Caco-2 (cell line): Measurements from ENCODE around the gene ASTN2. TPM values are rescaled to one million over a fixed set of nuclear protein-coding genes. Genes with fewer than 3 reads are reported as not detected.

Source experiments
- BruUV-seq: library from RNA; stranded (reverse); fragments of 400-500 nt; replicated peaks from 2 replicates; lab custom pipeline; 2021; lab: Mats Ljungman, UMichigan
- CTCF ChIA-PET: fragments of 300-600 bp; sonication (Branson Sonifier 250); formaldehyde crosslinking; loops from one replicate; lab custom pipeline; 2022; ENCODE audit warnings: antibody characterized with exemption; lab: Charles Lee
- POLR2A ChIA-PET: fragments of 300-600 bp; sonication (Branson Sonifier 250); formaldehyde crosslinking; loops from one replicate; lab custom pipeline; 2022; ENCODE audit warnings: antibody characterized with exemption; lab: Charles Lee
- DNase-seq, 2 experiments: peaks; one replicate each; pipeline versions ENCODE4 v3.0.0 to v3.0.0-alpha.2; 2020 to 2022
- H3K27me3 ChIP-seq: replicated peaks from 2 replicates; pipeline ENCODE4 v1.6.0; 2011; ENCODE audit warnings: low read length; ENCODE audit not compliant: control insufficient read depth, insufficient read depth
- H3K36me3 ChIP-seq: 2 replicates; pipeline ENCODE4 v1.5.1; 2011; ENCODE audit warnings: low read length; ENCODE audit not compliant: control insufficient read depth, insufficient read depth
- H3K4me1 ChIP-seq: fragments of 250-450 bp; sonication (Bioruptor Pico); 2 replicates; pipeline ENCODE4 v1.5.1; 2020; ENCODE audit warnings: mild to moderate bottlenecking
- H3K4me3 ChIP-seq: 2 replicates; pipeline ENCODE4 v1.5.1; 2011; ENCODE audit warnings: low read depth, mild to moderate bottlenecking, control low read depth, low read length
- H3K9me3 ChIP-seq: fragments of 250-450 bp; sonication (Bioruptor Pico); 2 replicates; pipeline ENCODE4 v1.5.1; 2020; ENCODE audit warnings: mild to moderate bottlenecking, moderate library complexity
- H3K27ac Mint-ChIP-seq: one replicate; pipeline ENCODE4 v1.8.0; 2022; ENCODE audit warnings: mixed read lengths; ENCODE audit not compliant: unreplicated experiment
- H3K27me3 Mint-ChIP-seq: one replicate; pipeline ENCODE4 v1.8.0; 2022; ENCODE audit warnings: mixed read lengths; ENCODE audit not compliant: insufficient read depth, unreplicated experiment
- H3K36me3 Mint-ChIP-seq: one replicate; pipeline ENCODE4 v1.8.0; 2022; ENCODE audit warnings: mild to moderate bottlenecking, mixed read lengths; ENCODE audit not compliant: insufficient read depth, unreplicated experiment
- H3K4me1 Mint-ChIP-seq: one replicate; pipeline ENCODE4 v1.8.0; 2022; ENCODE audit warnings: low read depth, mixed read lengths; ENCODE audit not compliant: unreplicated experiment
- H3K4me3 Mint-ChIP-seq: one replicate; pipeline ENCODE4 v1.8.0; 2022; ENCODE audit warnings: mild to moderate bottlenecking, moderate library complexity, mixed read lengths; ENCODE audit not compliant: unreplicated experiment
- H3K9me3 Mint-ChIP-seq: one replicate; pipeline ENCODE4 v1.8.0; 2022; ENCODE audit warnings: mixed read lengths; ENCODE audit not compliant: unreplicated experiment
- CTCF ChIP-seq, 2 experiments: fragments of 200-600 bp in 1 of 2; IDR thresholded peaks; 1 replicate in 1 of 2; 2 replicates in 1 of 2; pipeline versions ENCODE4 v1.5.1 to v1.8.0; 2011 to 2022; ENCODE audit warnings: antibody characterized with exemption in 1 of 2, control low read depth in 1 of 2, inconsistent platforms in 1 of 2, low read depth in 1 of 2, low read length in 1 of 2, mild to moderate bottlenecking in 1 of 2, moderate library complexity in 1 of 2; ENCODE audit not compliant: insufficient read depth in 1 of 2, severe bottlenecking in 1 of 2, unreplicated experiment in 1 of 2
- intact Hi-C: fragments of 100-400 bp; cut with micrococcal nuclease; formaldehyde crosslinking; loops from one replicate; pipeline ENCODE4 v1.10.0; 2022; ENCODE audit not compliant: unreplicated experiment
- total RNA-seq: library from RNA; stranded (reverse); gene quantifications from 2 replicates; pipeline ENCODE4 v1.2.3, GENCODE V29; 2022

ASTN2 gene
- total RNA-seq, 1 experiment from 2014 or later: 12.7 TPM

GRCh38 chr9:117284414-117284813 is 130.4 kb downstream of the ASTN2 start:
- H3K4me3 Mint-ChIP-seq: no peak overlapping the region
- ChIA-PET CTCF (no interaction called here), POLR2A (no interaction called here)
- no peaks in the 10 kb centered on the region for H3K36me3 Mint-ChIP-seq
- no peaks in the 10 kb centered on the region for H3K27me3 ChIP-seq
- intact Hi-C loops: no loop called here
- H3K27me3 Mint-ChIP-seq: peaks cover 9% of the 10 kb centered on the region
- no TSS peak for BruUV-seq
- no peaks in the 10 kb centered on the region for H3K4me1 Mint-ChIP-seq
- no peaks in the 10 kb centered on the region for H3K9me3 ChIP-seq
- H3K36me3 ChIP-seq: no peaks in the 10 kb centered on the region
- no peak overlapping the region for H3K27ac Mint-ChIP-seq
- no peak for TF ChIP-seq CTCF (IDR thresholded peaks at IDR 0.05; ENCODE audit: insufficient read depth in 1 of 2, low read depth in 1 of 2, low read length in 1 of 2, severe bottlenecking in 1 of 2, unreplicated experiment in 1 of 2)
- H3K4me1 ChIP-seq: no peaks in the 10 kb centered on the region
- H3K4me3 ChIP-seq: no peak overlapping the region
- no peak for DNase-seq
- H3K9me3 Mint-ChIP-seq: no peaks in the 10 kb centered on the region

- DNase-seq: no peak
- ChIA-PET POLR2A (no interaction called here), CTCF (interaction anchor here (0.7 kb wide), 1 partner anchor 422 kb away, joined by 3 read pairs; no protein-coding TSS in a partner anchor)
- TF ChIP-seq CTCF (IDR thresholded peaks at IDR 0.05; ENCODE audit: insufficient read depth in 1 of 2, low read depth in 1 of 2, low read length in 1 of 2, severe bottlenecking in 1 of 2, unreplicated experiment in 1 of 2): no peak
- H3K27me3 ChIP-seq: no peaks in the 10 kb centered on the region
- Mint-ChIP-seq H3K4me1 (no peaks in the 10 kb centered on the region), H3K4me3 (no peak overlapping the region), H3K9me3 (no peaks in the 10 kb centered on the region), H3K27me3 (peaks cover 13% of the 10 kb centered on the region), H3K36me3 (no peaks in the 10 kb centered on the region), H3K27ac (no peak overlapping the region)
- H3K4me1 ChIP-seq: no peaks in the 10 kb centered on the region
- no peaks in the 10 kb centered on the region for H3K36me3 ChIP-seq
- intact Hi-C loops: no loop called here
- no TSS peak for BruUV-seq
- no peaks in the 10 kb centered on the region for H3K9me3 ChIP-seq
- no peak overlapping the region for H3K4me3 ChIP-seq
Measured at GRCh38 chr9:117282541-117282940, 132.3 kb downstream of the ASTN2 start.

- ChIA-PET CTCF (no interaction called here), POLR2A (no interaction called here)
- no peak overlapping the region for H3K4me3 ChIP-seq
- no peaks in the 10 kb centered on the region for H3K36me3 Mint-ChIP-seq
- no peaks in the 10 kb centered on the region for H3K9me3 ChIP-seq
- no peaks in the 10 kb centered on the region for H3K36me3 ChIP-seq
- H3K4me1 Mint-ChIP-seq: no peaks in the 10 kb centered on the region
- intact Hi-C loops: no loop called here
- no peaks in the 10 kb centered on the region for H3K27me3 ChIP-seq
- peaks cover 13% of the 10 kb centered on the region for H3K27me3 Mint-ChIP-seq
- H3K27ac Mint-ChIP-seq: no peak overlapping the region
- H3K4me1 ChIP-seq: no peaks in the 10 kb centered on the region
- BruUV-seq: no TSS peak
- H3K4me3 Mint-ChIP-seq: no peak overlapping the region
- no peak for TF ChIP-seq CTCF (IDR thresholded peaks at IDR 0.05; ENCODE audit: insufficient read depth in 1 of 2, low read depth in 1 of 2, low read length in 1 of 2, severe bottlenecking in 1 of 2, unreplicated experiment in 1 of 2)
- H3K9me3 Mint-ChIP-seq: no peaks in the 10 kb centered on the region
- no peak for DNase-seq
Measured at GRCh38 chr9:117278471-117279035, 136.3 kb downstream of the ASTN2 start.
